SHP77 (cell line): ENCODE measurements around the gene PCNX2.
A peak's percentile ranks its signal among the peaks of the same experiment; 100 is the strongest.

Experiments used
- DNase-seq, 2 experiments: peaks; one replicate each; lab custom pipeline; 2025; lab: John Stamatoyannopoulos, UW

Gene PCNX2

GRCh38 chr1:233261206-233261605 lies 34.3 kb downstream of the PCNX2 start:
- DNase-seq, result peak in 1 of 2 experiments; percentile 10

DNA sequence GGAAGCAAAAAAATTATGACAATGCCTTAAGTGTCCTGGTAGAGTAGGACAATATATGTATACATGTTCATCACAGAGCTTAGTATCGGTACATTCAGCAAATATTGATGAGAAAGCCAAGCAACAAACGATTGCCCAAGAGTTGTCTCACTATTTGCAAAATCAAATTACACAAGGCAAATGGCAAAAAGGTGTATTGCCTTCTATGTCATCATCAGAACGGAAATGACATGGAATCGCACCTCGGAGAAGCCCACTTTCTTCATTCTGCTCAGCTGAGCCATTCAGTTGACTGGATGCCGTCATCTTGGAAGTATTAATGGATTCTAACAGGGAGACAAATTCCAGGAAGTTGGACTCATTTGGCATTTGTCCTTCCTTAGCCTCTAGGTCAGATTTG lies 37.7 kb downstream of the PCNX2 start:
- DNase-seq, result no peak

- DNase-seq, result no peak
These were observed 38.7 kb downstream of the PCNX2 start for GRCh38 chr1:233256789-233257188.

- no peak for DNase-seq
These were observed 39.3 kb downstream of the PCNX2 start for GRCh38 chr1:233256191-233256590.

DNA sequence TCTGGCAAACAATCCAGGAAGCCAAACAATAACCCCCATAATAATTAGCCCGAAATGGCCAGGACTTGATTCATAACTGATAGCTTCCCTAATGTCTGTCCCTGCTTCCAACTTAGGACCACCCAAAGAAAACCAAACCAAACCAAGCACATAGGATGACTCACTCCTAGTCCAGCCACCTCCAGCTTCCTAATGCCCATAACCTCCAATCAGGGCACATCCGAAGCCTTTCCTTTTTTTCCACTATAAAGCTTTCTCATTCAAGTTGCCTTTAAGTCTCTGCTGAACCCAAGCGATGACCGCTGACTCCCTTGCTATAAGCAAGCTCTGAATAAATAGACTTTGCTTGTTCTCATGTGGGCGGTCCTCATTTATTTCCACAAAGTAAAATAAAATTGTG lies 40.4 kb downstream of the PCNX2 start:
- no peak for DNase-seq

- no peak for DNase-seq
These were observed 41.6 kb downstream of the PCNX2 start for GRCh38 chr1:233253832-233254331.

- no peak for DNase-seq
These were observed 42.2 kb downstream of the PCNX2 start for GRCh38 chr1:233253231-233253831.

GRCh38 chr1:233252441-233252840 lies 43.1 kb downstream of the PCNX2 start:
- DNase-seq, result no peak

DNA sequence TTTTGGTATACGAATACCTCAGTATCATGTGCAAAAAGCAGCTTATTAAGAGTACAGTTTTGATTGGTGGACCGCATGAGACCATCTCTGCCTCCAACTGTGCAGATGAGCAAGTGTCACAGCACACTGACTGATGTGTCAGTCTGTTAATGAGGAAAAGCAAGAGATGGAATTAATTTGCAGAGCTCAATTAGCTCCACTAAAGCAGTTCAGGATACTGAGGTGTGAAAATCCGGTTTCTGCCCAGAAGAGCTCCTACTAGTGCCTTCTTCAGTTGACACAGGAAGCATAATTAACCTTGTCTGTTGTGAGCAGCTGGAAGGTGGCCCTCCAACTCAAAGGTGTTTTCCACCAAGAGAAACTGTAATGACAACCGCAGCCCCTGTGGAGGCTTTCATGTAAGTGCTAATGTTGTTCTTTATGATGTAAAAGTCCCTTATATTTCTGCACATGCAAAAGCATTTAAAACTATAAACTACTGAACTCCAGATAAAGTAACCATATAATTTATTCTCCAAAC lies 44.3 kb downstream of the PCNX2 start:
- DNase-seq, result no peak

DNA sequence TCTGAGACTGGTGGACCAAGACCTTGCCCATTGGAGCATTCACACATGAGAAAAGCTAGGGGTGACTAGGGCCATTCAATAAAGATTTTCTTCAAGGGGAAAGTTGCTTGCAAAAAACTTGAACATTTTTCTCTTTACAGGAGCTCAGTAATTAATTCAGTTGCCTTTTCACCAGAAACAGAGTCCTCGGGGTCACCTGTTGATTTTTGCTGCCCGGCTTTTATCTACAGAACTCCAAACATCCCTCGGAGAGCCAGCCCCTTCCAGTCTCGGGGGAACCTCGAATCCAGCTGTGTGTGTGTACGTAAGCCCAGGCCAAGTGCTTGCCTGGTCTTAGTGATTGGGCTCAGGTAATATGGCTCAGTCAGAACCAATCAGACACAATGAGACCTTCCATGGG lies 47.5 kb downstream of the PCNX2 start:
- no peak for DNase-seq

- no peak for DNase-seq
These were observed 48.6 kb downstream of the PCNX2 start for GRCh38 chr1:233246965-233247364.

DNA sequence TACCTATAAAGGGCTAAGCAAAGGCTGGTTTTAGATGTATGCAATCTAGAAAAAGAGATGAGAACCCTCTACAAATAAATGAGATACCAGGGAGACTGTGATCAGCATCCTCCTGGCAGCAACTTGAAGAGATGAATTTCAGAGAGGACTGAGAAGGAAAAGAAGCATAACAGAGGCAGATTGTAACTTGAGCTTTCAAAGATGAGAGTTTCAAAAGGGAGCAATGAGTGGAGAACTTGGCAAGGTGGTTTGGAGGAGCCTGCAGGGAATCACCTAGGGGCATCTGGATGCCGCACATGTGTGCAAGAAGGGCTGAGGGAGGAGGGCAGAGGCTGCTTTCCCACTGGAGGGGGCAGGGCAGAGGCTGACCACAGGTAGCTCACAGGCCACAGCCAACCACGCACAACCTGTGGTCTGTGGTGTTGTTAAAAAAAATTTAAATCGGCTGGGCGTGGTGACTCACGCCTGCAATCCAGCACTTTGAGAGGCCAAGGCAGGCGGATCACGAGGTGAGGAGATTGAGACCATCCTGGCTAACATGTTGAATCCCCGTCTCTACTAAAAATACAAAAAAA lies 50.2 kb downstream of the PCNX2 start:
- DNase-seq, result no peak

DNA sequence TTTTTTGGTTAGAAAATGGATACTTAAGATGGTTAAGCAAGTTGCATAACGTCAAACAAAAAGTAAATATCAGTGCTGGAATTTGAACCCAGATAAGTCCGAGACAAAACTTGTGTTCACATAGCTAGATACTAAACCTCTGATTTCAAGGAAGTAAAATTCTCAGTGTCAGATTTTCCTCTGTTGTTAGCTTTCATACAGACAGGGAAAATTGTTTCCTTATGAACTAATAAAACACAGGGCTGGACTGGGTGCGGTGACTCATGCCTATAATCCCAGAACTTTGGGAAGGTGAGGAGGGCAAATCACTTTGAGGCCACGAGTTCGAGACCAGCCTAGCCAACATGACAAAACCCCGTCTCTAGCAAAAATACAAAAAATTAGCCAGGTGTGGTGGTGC lies 51.3 kb downstream of the PCNX2 start:
- DNase-seq, result no peak

- DNase-seq, result no peak
These were observed 52.6 kb downstream of the PCNX2 start for GRCh38 chr1:233242827-233243483.

GRCh38 chr1:233241759-233242158 lies 53.8 kb downstream of the PCNX2 start:
- DNase-seq, result no peak

DNA sequence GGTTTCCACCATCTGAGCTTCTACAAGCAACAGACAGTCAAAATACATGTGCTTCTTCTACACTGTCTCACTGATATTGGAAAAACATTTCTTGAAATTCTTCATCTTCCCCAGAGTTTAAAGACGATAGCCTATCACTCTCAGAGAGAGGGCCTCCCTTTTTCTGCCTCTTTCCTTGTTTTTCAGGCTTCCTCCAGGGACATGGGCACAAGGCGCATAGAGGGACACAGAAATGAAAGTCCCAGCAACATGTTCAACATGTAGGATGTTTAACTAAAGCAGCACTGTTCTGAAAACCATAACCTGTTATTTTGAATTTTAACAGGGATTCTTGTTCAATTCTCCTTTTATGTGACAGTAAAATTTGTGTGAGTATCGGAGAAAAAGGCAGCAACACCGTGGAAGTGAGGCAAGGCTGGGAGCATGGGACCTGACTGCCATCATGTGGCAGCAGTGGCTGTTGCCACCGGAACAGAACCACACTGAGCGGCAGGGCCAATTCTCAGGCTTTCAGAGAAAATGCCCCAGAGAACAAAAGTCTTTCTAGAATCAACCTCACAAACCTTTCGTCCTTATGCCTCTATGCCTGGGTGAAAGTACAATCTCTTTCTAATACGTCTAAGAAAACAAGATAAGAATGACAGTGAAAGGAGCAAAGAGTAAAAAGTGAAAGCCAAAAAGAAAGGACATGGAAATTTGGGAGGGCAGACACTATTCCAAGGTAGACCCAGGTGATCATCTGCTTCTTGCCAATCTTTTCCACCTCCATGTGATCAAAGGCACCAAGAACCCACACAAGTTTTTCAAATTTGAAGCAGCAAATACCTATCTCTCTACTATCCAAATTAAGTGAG lies 54.5 kb downstream of the PCNX2 start:
- peak; percentile 50 for DNase-seq

DNA sequence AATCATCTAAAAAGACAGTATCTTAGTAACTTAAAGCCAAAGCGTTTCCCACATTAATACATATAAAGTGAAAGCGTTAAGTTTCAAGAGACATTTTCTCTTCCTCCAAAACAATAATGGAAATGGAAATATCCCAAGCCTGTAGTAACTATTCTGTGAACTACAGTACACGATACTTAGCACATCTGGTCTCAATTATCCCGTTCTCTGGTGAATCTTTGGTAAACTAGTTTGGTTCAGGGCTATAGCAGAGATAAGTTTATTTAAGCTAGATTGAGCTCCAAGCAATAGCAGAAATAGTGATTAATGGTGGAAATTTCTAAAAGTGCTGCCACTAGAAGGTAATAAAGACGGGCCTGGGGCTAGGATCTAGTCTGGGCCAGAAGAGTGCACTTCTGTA lies 55.2 kb downstream of the PCNX2 start:
- DNase-seq, result no peak

GRCh38 chr1:233238884-233239431 lies 56.6 kb downstream of the PCNX2 start:
- DNase-seq, result peak in 1 of 2 experiments; percentile 9

DNA sequence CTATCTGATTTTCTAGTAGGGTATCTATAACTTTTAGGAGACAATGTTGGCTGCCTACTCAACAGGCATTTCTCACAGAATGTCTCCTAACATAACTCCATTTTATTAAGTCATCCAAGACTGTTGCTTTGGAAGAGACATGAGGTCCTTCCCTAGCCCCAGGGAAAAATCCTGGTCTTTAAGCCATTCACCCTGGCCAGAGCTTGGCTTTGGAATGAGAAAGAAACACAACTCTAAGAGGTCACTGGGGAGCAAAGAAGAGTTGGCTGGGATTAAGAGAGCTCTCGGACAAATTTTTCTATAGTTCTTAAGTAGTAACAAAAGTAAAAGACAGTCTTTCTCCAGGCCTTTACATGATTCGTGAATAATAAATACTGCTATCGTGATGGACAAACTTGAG lies 57.9 kb downstream of the PCNX2 start:
- no peak for DNase-seq

DNA sequence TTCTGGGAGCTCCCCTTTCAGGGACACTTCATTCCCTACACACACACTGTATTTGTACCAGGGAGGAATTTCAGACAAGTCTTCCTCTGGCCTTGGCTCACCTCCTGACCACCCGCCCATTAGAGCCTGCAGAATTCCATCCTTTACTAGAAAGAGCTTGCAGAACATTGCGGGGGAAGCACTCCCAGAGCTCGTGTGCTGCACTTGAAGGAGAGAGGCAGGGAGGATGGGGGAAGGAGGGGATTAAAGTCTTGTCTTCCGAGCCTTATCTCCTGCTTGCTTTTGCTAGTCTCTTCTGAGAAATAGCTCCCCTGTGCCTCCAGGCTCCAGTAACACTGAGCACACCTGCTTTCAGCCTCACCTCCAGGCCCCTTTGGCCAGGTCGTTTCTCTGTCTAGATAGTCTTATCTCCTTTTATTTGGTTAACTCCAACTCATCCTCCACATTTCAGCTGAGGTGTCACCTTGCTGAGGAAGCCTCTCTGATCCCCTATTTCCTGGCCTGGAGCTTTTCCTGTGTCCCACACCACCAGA lies 62.0 kb downstream of the PCNX2 start:
- no peak for DNase-seq

DNA sequence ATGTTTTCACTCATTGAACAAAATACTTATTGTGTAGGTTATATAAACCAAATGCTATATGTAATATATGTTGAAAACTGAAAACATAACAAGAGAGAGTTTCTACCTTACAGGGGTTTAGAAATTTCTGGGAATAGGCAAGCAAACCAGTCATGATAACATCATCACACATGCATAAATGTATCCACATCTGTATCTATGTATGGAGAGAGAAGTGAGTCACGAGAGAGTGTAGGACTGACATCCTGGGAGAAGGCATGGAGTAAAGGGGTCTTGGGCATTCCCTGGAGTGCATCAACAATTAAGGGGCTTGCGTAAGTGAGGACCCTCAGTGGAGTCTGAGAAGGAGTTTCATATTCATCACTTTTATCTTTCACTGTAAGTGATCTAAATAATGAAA lies 65.5 kb downstream of the PCNX2 start:
- DNase-seq, result no peak

DNA sequence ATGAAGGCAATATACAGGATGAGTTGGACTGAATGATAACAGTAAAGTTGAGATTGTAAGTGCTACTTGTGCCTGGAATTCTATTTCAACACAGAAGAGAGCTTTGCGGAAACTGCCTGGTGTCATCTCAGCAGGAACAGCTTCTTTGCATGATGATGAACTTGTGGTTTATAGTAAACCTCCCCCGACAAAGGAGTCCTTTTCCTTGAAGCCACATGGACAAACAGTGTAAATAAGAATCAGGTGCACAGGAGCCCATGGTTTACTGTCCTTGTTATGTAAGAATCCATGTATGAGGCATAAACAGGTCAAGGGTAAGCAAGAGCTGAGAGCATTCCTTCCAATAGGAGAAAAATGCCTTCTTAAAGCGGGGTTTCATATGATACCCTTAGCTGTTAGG lies 66.2 kb downstream of the PCNX2 start:
- DNase-seq, result no peak
